Endothelial cell of umbilical vein (primary cell): ENCODE results near the gene RNF150.

Source experiments
- EZH2 ChIP-seq: IDR thresholded peaks from 2 replicates; pipeline ENCODE4 v1.6.1; 2012; ENCODE audit warnings: borderline replicate concordance, low read depth, mild to moderate bottlenecking, moderate library complexity, low read length, inconsistent platforms; ENCODE audit not compliant: severe bottlenecking
- POLR2AphosphoS5 ChIP-seq: IDR thresholded peaks from 2 replicates; pipeline ENCODE4 v1.6.1; 2012; ENCODE audit warnings: low read depth, mild to moderate bottlenecking, control low read depth, low read length, moderate library complexity; ENCODE audit not compliant: insufficient read depth
- TF ChIP-seq, protein P1 (sequence below), 2 donors: IDR thresholded peaks; 1 replicate in 1 of 2; 2 replicates in 1 of 2; pipeline ENCODE4 v1.5.1; 2011; ENCODE audit warnings: low read length in 2 of 2, mild to moderate bottlenecking in 2 of 2, moderate library complexity in 2 of 2, control low read depth in 1 of 2, inconsistent platforms in 1 of 2, low read depth in 1 of 2; ENCODE audit not compliant: insufficient read depth in 1 of 2; ENCODE audit errors: extremely low read depth in 1 of 2
- TF ChIP-seq, protein P2 (sequence below): IDR thresholded peaks from 2 replicates; pipeline ENCODE4 v1.6.1; 2011; ENCODE audit not compliant: insufficient read depth, insufficient read length

DNA sequence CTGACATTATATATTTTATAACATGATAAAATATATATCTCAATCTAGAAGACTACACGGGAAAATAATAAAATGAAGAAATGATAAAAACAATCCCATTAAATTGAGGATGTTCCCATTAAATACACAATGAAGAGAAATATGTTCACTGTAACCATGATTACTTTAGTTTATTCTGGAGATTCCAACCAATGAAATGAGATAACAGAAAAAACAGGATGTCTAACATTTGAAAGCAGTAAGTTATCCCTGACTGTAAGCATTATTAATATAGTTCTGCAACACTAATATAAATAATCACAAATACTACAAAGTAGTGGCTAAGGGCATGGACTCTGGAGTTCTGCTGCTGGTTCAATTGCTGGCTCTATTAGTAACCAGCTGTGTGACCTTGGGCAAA is 169.4 kb downstream of the RNF150 start:
- TF ChIP-seq EZH2: no peak
- TF ChIP-seq, protein P1, sequence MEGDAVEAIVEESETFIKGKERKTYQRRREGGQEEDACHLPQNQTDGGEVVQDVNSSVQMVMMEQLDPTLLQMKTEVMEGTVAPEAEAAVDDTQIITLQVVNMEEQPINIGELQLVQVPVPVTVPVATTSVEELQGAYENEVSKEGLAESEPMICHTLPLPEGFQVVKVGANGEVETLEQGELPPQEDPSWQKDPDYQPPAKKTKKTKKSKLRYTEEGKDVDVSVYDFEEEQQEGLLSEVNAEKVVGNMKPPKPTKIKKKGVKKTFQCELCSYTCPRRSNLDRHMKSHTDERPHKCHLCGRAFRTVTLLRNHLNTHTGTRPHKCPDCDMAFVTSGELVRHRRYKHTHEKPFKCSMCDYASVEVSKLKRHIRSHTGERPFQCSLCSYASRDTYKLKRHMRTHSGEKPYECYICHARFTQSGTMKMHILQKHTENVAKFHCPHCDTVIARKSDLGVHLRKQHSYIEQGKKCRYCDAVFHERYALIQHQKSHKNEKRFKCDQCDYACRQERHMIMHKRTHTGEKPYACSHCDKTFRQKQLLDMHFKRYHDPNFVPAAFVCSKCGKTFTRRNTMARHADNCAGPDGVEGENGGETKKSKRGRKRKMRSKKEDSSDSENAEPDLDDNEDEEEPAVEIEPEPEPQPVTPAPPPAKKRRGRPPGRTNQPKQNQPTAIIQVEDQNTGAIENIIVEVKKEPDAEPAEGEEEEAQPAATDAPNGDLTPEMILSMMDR (IDR thresholded peaks at IDR 0.05; ENCODE audit: extremely low read depth in 1 of 2, insufficient read depth in 1 of 2, low read depth in 1 of 2, low read length in 2 of 2): no peak
- TF ChIP-seq, protein P2, sequence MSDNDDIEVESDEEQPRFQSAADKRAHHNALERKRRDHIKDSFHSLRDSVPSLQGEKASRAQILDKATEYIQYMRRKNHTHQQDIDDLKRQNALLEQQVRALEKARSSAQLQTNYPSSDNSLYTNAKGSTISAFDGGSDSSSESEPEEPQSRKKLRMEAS: no peak
- no peak for TF ChIP-seq POLR2AphosphoS5
